Measurements from ENCODE around the gene OR51V1. TPM values are rescaled to one million over a fixed set of nuclear protein-coding genes. Genes with fewer than 3 reads are reported as not detected.

OR51V1 gene
- total RNA-seq, 2 donors from 2014 or later = not detected

GRCh38 chr11:5159806-5160205 lies 40.7 kb downstream of the OR51V1 start:
- peaks cover 64% of the 10 kb centered on the region for H3K36me3 Mint-ChIP-seq (ENCODE audit: low read depth)
- TF ChIP-seq CTCF (conservative IDR thresholded peaks at IDR 0.05) = no peak

GRCh38 chr11:5154657-5155056 lies 45.8 kb downstream of the OR51V1 start, which contains the start of gene OR52A1:
Gene OR52A1 (minus strand): TSS chr11:5154757. CDS start chr11:5152369, 2,388 bp downstream.
- Mint-ChIP-seq H3K4me3 (no peak within 1 kb of the TSS), H3K27me3 (ENCODE audit: insufficient read depth) (peaks cover 1% of the 10 kb centered on the region), H3K4me1 (peaks cover 10% of the 10 kb centered on the region), H3K27ac (no peak within 1 kb of the TSS), H3K36me3 (ENCODE audit: low read depth) (peaks cover 21% of the 10 kb centered on the region), H3K9me3 (peaks cover 21% of the 10 kb centered on the region)
- no peak within 1 kb of the TSS for H3K27ac ChIP-seq (ENCODE audit: low read depth, low read length)
- TF ChIP-seq CTCF (conservative IDR thresholded peaks at IDR 0.05) = no peak
- no peak for DNase-seq
- H3K9me3 ChIP-seq (ENCODE audit: control insufficient read depth, low read length) = peaks cover 4% of the 10 kb centered on the region
- no peaks in the 10 kb centered on the region for H3K36me3 ChIP-seq (ENCODE audit: control insufficient read depth, insufficient read depth, low read length)
- H3K4me3 ChIP-seq (ENCODE audit: low read length) = no peak within 1 kb of the TSS
- H3K27me3 ChIP-seq (ENCODE audit: control insufficient read depth, insufficient read depth, low read length, poor library complexity, severe bottlenecking) = no peaks in the 10 kb centered on the region
- peaks cover 7% of the 10 kb centered on the region for H3K4me1 ChIP-seq (ENCODE audit: control insufficient read depth, insufficient read depth, low read length)
- H3K9ac ChIP-seq (ENCODE audit: extremely low read depth, low read length, poor library complexity, severe bottlenecking) = no peak within 1 kb of the TSS
- WGBS, 2 experiments (ENCODE audit: insufficient coverage in 1 of 2, insufficient read length in 1 of 2) = 94 to 100% methylated on average over 2 to 3 of the region's 3 CpGs

More at GRCh38 chr11:5159806-5160205, 40.7 kb downstream of the OR51V1 start:
- Mint-ChIP-seq H3K27me3 (ENCODE audit: insufficient read depth) (peaks cover 1% of the 10 kb centered on the region), H3K4me3 (no peak overlapping the region), H3K9me3 (peaks cover 43% of the 10 kb centered on the region), H3K4me1 (peaks cover 32% of the 10 kb centered on the region), H3K27ac (no peak overlapping the region)
- H3K27me3 ChIP-seq (ENCODE audit: control insufficient read depth, insufficient read depth, low read length, poor library complexity, severe bottlenecking) = no peaks in the 10 kb centered on the region
- no peak overlapping the region for H3K9ac ChIP-seq (ENCODE audit: extremely low read depth, low read length, poor library complexity, severe bottlenecking)
- no peak overlapping the region for H3K4me3 ChIP-seq (ENCODE audit: low read length)
- H3K36me3 ChIP-seq (ENCODE audit: control insufficient read depth, insufficient read depth, low read length) = no peaks in the 10 kb centered on the region
- H3K27ac ChIP-seq (ENCODE audit: low read depth, low read length) = no peak overlapping the region
- no peaks in the 10 kb centered on the region for H3K4me1 ChIP-seq (ENCODE audit: control insufficient read depth, insufficient read depth, low read length)
- no peak for DNase-seq
- peaks cover 9% of the 10 kb centered on the region for H3K9me3 ChIP-seq (ENCODE audit: control insufficient read depth, low read length)

GRCh38 chr11:5153574-5154431 lies 46.7 kb downstream of the OR51V1 start:
- H3K27me3 Mint-ChIP-seq (ENCODE audit: insufficient read depth) = no peaks in the 10 kb centered on the region
- Histone ChIP-seq H3K27me3 (ENCODE audit: control insufficient read depth, insufficient read depth, low read length, poor library complexity, severe bottlenecking) (no peaks in the 10 kb centered on the region), H3K27ac (ENCODE audit: low read depth, low read length) (no peak overlapping the region), H3K4me3 (ENCODE audit: low read length) (no peak overlapping the region), H3K36me3 (ENCODE audit: control insufficient read depth, insufficient read depth, low read length) (no peaks in the 10 kb centered on the region), H3K9ac (ENCODE audit: extremely low read depth, low read length, poor library complexity, severe bottlenecking) (no peak overlapping the region), H3K9me3 (ENCODE audit: control insufficient read depth, low read length) (no peaks in the 10 kb centered on the region), H3K4me1 (ENCODE audit: control insufficient read depth, insufficient read depth, low read length) (peaks cover 7% of the 10 kb centered on the region)
- peaks cover 10% of the 10 kb centered on the region for H3K4me1 Mint-ChIP-seq
- no peak overlapping the region for H3K4me3 Mint-ChIP-seq
- peaks cover 15% of the 10 kb centered on the region for H3K36me3 Mint-ChIP-seq (ENCODE audit: low read depth)
- H3K27ac Mint-ChIP-seq = no peak overlapping the region
- DNase-seq = no peak
- TF ChIP-seq CTCF (conservative IDR thresholded peaks at IDR 0.05) = no peak
- H3K9me3 Mint-ChIP-seq = peaks cover 15% of the 10 kb centered on the region
- WGBS, 2 experiments (ENCODE audit: insufficient coverage in 1 of 2, insufficient read length in 1 of 2) = 80 to 99% methylated on average over 1 to 3 of the region's 3 CpGs

Measured in endodermal cell (in vitro differentiated cells).